HG03469 (cell line): ENCODE data around the gene TMEM41B.

Source experiments
- ATAC-seq: cut with Tn5 transposase; IDR thresholded peaks from one replicate; pipeline ENCODE4 v1.9.1; 2021; ENCODE audit warnings: mild to moderate bottlenecking, moderate library complexity, moderate number of reproducible peaks; ENCODE audit not compliant: unreplicated experiment

TMEM41B gene

DNA sequence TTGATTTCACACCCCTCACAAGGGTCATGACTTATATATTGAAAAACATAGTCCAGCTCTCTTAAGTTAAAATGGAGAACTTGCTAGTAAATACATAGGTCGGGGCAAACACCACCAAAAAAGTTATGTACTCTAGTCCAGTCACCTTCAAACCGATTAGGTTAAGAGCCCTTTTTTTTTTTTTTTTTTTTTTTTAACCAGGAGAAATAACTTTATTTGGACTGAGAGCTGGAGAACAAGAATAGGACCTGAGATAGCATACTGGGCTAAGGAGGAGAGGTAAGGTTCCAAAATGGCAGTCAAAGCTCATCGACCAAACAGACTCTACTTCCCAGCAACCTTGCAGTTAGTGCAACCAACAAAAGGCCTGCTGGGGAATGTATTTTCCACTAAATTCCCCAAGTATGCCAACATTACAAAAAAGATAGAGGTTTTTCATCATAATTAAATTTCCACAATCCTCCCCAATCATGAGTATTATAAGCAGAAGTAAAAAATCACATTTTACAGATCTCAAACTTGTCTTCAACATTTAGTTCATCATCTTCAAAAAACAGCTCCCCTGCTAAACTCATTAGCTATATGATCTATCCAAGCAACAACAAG is 3.8 kb downstream of the TMEM41B start:
- ATAC-seq, result no peak

DNA sequence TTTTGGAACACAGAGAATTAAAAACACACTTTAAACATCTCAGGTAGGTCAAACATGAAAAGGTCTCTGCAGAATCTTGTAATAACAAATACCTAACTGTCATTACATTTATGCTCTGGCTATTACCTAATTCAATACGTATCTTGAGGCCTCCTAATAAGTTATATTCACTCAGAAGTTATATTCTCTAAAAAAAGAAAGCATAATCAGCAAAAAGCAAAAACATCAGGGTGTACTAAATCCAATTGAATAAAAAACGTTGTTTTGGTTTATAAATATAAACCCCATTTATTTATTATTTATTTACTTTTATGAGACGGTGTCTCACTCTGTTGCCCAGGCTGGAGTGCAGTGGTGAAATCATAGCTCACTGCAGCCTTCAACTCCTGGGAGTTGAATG is 10.2 kb downstream of the TMEM41B start:
- ATAC-seq, result no peak

DNA sequence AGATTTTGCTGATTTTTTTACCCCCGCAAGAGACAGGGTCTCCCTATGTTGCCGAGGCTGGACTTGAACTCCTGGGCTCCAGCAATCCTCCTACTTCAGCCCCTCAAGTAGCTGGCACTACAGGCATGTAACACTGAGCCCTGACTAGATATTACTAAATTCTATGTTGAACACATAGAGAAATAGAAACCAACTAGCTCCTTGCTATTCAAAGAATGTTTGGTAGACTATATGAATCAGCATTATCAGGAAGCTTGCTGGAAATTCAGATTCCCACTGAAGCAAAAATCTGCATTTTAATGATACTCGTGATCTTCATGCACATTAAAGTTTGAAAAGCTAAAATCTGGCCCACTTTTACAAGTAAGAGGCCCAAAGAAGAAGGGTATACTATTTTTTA is 11.9 kb downstream of the TMEM41B start:
- no peak for ATAC-seq

DNA sequence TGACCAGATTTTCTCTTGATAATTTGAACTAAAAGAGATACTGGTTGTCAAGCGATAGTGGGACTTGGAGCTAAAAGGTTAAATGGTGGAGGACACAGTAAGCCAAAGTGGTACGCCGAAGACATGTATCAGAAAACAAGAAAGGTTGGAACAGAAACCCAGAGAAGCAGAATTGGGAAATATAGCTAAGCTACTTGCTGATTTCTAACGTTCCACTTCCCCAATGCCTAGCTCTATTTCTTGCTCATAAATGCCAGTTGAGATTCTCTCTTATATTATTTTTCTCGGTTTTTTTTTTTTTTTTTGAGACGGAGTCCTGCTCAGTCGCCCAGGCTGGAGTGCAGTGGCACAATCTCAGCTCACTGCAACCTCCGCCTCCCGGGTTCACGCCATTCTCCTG is 12.7 kb downstream of the TMEM41B start:
- no peak for ATAC-seq

DNA sequence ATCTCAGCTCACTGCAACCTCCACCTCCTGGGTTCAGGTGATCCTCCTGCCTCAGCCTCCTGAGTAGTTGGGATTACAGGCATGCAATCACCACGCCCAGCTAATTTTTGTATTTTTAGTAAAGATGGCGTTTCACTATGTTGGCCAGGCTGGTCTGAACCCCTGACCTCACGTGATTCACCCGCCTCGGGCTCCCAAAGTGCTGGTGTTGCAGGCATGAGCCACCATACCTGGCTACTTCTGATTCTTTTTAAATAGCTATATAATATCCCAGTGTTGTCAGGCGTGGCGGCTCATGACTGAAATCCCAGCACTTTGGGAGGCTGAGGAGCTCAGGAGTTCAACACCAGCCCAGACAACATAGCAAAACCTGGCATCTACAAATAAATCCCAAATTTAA is 20.7 kb downstream of the TMEM41B start:
- ATAC-seq, result no peak

DNA sequence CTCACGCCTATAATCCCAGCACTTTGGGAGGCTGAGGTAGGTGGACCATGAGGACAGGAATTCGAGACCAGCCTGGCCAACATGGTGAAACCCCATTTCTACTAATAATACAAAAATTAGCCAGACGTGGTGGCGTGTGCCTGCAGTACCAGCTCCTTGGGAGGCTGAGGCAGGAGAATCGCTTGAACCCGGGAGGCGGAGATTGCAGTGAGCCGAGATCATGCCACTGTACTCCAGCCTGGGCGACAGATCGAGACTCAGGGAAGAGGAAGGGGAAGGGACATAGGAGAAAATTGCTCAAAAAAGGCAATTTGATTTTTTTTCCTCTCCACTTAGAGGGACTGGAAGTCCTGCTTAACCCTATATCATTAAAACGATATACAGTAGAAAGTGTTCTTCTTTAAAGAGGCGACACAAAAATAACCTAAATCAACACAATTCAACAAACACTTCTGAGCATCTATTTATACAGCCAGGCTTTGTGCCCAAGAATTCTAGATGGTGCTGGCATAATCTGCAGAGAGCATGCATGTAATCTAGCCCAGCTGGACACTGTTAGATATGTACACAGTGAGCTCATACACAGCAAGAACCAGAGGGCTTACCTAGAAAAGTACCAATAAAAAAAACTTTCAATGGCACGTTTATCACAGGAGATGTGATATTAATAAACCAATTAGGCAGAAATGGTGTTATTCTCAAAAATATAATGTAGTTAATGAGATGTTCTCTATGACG is 28.4 kb downstream of the TMEM41B start:
- no peak for ATAC-seq

DNA sequence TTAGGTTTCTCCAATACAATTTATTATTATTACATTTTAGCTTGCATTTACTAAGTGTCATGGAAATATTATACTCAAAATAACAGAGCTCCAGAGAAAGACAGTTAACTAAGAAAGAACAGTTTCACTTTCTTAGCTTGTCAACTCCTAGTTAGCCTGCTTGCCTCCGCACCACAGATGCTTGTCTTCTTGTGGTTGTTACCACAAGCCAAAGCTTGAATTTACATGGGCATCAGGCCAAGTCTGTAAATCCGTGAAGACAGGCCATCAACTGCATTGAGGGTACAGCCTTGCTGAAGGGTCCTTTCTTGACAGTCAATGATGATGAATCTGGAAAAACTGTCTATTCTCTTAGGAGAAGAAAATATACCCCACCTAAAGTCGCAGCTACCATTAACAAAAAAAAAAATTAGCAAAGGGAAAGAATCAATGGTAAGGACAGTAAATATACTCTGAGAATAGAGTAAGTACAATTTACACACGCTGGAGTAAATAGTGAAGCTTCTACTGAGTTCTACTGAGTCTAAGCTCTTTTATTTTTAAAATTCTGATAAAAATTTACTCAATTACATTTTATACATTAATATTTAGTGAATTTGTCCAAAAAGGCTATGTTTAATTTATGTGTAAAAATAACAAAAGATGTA is 33.6 kb downstream of the TMEM41B start:
- peak; percentile 76 for ATAC-seq

DNA sequence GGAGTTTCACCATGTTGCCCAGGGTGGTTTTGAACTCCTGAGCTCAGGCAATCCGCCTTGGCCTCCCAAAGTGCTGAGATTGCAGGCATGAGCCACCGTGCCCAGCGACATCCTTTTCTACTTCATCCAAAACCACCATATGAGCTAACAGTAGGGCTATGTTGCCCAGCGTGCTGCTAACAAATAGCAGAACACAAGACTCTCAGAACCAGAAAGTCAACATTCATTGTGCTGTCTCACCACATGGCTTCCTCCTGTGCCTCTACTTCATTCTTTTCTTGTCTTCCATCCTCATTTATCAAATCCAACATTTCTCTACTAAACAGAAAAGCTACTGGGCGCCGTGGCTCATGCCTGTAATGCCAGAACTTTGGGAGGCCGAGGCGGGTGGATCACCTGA is 37.2 kb downstream of the TMEM41B start:
- ATAC-seq, result no peak

DNA sequence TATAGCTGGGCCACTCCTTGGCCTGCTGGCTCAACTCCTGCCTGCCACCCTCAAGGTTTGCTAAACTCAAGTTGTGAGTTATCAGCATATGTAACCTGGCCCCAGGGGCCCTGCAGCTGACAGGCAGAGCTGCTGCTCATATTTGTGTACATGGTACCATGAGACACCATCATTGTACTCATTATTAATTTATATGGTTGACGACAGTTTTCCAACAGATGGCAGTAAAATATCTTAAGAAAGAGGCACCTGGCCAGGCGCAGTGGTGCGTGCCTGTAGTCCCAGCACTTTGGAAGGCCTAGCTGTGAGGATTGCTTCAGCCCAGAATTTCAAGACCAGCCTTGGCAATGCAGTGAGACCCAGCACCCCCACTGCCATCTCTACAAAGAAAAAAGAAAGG is 37.8 kb downstream of the TMEM41B start:
- ATAC-seq, result no peak

DNA sequence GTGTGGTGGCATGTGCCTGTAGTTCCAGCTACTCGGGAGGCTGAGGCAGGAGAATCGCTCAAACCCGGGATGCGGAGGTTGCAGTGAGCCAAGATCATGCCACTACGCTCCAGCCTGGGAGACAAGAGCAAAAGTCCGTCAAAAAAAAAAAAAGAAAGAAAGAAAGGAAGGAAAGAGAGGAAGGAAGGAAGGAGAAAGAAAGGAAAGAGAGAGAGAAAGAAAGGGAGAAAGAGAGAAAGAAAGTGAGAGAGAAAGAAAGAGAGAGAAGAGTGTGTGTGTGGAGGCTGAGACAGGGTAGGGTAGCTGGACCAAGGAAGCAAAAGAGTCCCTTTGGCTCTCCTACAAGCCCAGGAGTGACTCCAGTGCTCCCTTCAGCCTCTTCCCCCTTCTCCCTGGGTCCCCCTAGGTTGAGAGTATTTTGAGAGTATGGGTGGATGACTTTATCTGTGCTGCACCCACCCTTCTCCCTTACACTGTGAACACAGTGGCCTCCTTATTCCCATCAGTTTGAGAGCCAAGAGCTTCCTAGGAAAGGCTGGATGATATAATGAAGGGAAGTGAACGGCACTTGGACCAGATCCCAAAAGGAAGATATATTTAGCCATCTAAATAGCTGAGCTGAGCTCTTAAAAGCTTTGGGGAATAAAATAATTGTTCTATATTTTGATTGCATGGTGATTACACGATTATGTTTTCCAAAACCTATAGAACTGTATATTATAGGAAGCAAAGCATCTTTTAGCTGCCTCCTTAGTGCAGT is 39.7 kb downstream of the TMEM41B start:
- no peak for ATAC-seq

DNA sequence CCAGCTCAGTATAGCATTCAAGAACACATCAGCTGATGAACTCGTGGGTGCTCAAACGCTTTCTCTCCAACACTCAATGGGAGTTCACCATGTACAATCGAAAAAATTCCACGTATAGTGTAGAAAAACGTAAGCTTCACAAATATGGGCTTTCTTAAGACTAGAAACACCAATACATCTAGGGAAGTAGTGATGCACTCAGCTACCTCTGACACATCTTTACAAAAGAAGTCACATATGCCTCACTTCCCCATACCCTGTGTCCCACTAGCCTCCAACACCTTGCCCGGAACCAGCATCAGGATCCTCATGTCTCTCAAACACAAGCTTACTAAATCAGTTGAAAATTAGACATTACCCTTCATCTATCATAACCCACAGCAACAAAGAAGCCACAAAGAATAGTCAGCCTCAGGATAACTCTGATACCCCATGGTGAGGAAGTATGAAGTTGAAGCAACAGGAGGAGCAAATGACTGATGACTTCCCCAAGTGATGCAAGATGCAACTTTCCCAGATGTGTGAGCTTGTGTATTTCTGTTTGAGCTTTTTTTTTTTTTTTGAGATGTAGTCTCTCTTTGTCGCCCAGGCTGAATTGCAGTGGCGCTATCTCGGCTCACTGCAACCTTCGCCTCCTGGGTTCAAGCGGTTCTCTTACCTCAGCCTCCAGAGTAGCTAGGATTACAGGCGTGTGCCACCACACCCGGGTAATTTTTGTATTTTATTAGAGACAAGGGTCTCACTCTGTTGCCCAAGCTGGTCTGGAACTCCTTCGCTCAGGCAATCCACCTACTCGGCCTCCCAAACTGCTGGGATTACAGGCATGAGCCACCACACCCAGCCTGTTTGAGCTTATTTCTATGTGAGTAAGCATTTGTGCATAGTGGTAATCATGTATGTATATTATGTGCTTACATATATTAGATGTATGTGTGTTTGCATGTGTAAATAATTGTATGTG is 40.7 kb downstream of the TMEM41B start:
- ATAC-seq, result no peak

DNA sequence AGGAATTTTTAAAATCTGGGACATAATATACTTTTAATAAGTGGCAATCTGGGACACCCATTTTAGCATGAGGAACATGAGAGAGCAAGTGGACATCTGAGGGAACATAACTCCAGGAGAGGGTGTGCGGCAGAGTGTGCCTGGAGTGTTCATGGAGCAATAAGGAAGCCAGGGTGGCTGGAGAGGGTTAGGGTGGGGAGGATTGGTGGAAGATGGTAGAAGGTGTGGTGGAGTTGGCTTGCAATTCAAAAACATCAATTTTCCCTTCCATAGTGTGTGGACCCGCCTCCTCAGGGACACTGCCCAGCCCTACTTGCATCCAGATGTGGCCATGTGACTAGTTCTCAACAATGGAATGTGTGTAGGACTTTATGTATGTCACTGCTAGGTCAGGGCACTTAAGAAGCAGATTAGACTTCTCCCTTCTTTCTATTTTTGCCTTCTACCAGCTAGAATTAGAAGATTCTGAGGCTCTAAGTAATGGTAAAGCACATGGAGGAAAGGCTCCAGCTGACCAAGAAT is 44.8 kb downstream of the TMEM41B start:
- no peak for ATAC-seq

DNA sequence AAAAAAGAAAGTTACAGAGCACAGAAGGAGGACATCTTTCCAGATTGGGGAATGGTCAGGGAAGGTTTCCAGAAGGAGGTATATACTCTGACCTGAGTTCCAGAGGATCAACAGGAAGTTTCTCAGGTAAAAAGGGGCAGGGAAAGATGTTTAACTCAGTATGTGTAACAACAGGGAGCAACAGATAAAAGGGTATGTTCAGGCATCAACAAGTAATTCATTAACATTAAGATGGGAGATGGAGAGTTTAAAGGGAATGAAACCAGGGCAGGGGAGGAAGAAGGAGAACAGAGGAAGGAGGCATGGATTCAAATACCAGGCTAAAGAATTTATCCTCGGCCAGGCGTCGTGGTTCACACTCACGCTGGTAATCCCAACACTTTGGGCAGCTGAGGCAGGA is 46.7 kb downstream of the TMEM41B start:
- ATAC-seq, result no peak

DNA sequence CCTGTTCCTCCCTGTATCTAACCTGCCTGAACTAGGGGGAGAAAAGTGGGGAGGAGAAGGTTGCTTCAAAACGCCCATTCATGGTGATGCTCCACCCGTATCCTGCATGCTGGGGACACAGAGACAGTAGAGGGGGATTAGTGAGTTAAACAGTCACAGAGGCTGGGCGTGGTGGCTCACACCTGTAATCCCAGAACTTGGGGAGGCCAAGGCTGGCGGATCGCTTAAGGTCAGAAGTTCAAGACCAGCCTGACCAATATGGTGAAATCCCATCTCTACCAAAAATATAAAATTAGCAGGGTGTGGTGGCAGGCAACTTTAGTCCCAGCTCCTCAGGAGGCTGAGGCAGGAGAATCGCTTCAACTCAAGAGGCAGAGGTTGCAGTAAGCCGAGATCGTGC is 47.5 kb downstream of the TMEM41B start:
- no peak for ATAC-seq

DNA sequence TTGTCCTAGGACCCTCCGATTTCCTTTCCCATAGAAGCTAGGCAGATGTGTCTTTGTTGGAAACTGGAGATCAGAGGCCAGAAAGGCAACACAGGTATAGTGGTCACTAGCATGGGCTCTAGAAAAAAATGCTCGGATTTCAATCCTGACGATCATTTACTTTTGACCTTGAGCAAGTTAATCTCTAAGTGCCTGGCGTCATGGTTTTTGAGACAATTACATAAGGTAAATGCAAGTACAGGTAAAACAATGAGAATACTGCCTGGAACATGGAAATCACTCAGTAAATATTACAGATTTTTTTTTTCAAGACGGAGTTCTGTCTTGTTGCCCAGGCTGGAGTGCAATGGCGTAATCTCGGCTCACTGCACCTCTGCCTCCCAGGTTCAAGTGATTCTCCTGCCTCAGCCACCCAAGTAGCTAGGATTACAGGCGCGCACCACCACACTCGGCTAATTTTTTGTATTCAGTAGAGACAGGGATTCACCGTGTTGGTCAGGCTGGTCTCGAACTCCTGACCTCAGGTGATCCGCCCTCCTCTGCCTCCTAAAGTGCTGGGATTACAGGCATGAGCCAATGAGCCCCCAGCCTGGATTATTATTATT is 48.2 kb downstream of the TMEM41B start:
- ATAC-seq, result no peak

DNA sequence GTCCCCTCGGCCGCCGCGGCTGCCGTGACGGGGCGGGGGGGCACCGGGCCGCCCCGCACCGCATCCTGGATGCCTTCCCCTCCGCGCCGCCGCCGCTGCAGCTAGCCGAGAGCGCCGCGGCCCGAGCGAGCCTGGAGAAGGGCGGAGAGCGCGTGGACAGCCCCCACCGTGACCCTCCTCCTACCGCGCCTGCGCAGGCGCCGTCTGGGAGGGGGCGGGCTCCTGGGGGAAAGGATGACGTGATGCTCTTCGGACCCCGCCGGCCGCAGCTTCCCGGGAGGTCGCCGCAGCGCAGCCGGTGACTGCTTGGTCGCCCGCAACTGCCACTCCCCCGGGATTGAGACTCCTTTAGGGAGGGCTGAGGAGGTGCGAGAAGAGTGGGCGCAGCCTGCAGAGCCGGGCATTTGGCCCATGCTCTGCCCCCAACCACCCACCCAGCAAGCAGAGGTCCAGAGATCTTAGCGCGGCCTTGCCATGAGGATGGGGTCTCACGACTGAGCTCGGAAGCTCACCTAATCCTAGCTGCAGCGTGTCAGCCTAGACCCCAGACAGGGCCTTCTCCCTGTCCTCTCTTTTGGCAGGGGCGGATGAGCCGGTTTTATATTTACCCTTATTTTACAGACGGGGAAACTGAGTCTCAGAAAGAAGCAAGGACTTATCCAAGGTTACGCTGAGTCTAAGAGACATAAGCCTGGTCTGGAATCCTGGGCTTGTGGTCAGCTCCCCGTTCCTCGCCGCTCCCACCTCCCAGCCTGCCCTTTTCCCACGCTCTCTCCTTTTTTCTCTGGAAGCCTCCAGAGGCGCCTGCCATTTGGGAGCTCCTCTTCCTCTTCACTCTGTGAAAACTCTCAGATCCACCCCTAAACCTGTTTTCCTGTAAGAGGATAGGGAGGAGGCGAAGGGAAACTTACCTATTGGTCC is 48.9 kb downstream of the TMEM41B start, which contains the start of gene DENND5A:
Gene DENND5A (minus strand): TSS at position 140 of the 921 bp plus-strand sequence. CDS start 281 bp downstream, outside the sequence.
- ATAC-seq, result no peak

DNA sequence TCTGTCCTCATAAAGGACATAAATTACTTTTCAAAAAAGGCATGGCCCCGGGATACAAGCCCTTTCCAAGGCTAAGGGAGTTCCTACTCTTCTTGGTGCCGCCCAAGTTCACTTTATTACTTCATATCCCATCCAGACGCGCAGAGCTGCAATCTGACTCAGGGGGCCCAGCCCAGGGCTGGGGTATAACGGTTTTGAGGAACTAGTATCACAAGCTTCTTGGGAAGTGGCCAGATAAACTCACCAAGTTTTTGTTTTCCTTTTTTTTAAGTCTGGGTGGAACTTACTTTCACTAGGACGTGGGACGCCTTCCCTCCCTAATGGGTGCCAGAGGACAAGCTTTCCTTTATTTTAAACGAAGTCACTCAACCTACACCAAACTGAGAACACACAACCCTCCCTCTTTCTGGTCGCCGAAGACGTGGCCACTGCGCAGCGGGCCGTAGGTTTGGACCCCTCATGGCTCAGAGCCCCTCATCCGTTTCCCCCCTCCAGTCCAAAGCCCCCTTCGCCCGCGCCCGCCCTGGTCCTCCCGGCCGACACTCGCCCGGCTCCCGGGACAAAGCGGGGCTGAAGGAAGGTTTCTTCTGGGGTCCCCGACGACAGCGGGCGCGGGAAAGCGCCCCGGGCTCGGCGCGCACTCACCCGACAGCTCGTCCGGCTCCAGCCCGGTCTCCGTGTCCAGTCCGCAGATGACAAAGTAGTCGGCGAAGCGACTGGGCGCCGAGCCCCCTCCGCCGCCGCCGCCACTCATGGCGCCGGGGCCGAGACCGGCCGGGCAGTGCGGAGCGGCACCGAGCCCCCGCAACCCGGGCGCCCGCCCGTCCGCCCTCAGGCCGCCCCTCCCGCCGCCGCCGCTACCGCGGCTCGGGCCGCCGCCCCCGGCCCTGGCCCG is 49.8 kb downstream of the TMEM41B start:
- ATAC-seq, result no peak
